K562 (cell line): Measurements from ENCODE around the gene SMC3. TPM values are rescaled to one million over a fixed set of nuclear protein-coding genes. Genes with fewer than 3 reads are reported as not detected.

Experiments used
- ATAC-seq: fragments of 200-7000 bp; cut with Tn5 transposase; 3 replicates; pipeline ENCODE4 v1.9.1; 2020; ENCODE audit warnings: moderate library complexity
- BruUV-seq: library from RNA; stranded (reverse); fragments of 400-500 nt; replicated peaks from 2 replicates; lab custom pipeline; 2021; lab: Mats Ljungman, UMichigan
- CTCF ChIA-PET: fragments of 300-600 bp; formaldehyde crosslinking; extraction: SDS; loops from one replicate; lab custom pipeline; 2021; ENCODE audit warnings: low intra/inter-chr PET ratio; lab: Yijun Ruan, JAX
- POLR2A ChIA-PET: fragments of 300-600, 350-650 bp; sonication (Branson Sonifier 250); formaldehyde crosslinking; extraction: SDS; loops from one replicate; lab custom pipeline; 2021; ENCODE audit warnings: antibody characterized with exemption, inconsistent platforms; lab: Yijun Ruan, JAX
- DNase-seq, 4 experiments: peaks; one replicate each; pipeline versions ENCODE4 v3.0.0 to v3.0.0-alpha.2; 2011 to 2018; ENCODE audit warnings: low spot score in 3 of 4, mixed read lengths in 3 of 4; ENCODE audit errors: extremely low read depth in 1 of 4
- FAIRE-seq: peaks from 2 replicates; lab custom pipeline; 2011; peaks lifted over from hg19 to GRCh38; lab: Jason Lieb, UNC
- H2AFZ ChIP-seq: 2 replicates; pipeline ENCODE4 v1.6.0; 2011; ENCODE audit warnings: low read depth, low read length, control low read depth, inconsistent platforms
- H3K27ac ChIP-seq: fragments of 200-600 bp; 3 replicates; pipeline ENCODE4 v1.8.0; 2011; ENCODE audit warnings: low read depth, mild to moderate bottlenecking, control low read depth, inconsistent platforms, low read length, moderate library complexity, mixed read lengths; ENCODE audit errors: extremely low read depth
- H3K27me3 ChIP-seq, 2 experiments: fragments of 300-600 bp in 1 of 2; 2 replicates in 1 of 2; 3 replicates in 1 of 2; pipeline versions ENCODE4 v1.6.0 to v1.8.0; 2011; ENCODE audit warnings: inconsistent platforms in 2 of 2, low read length in 2 of 2, mild to moderate bottlenecking in 1 of 2, mixed read lengths in 1 of 2, moderate library complexity in 1 of 2; ENCODE audit not compliant: control insufficient read depth in 2 of 2, insufficient read depth in 2 of 2
- H3K36me3 ChIP-seq: fragments of 300-600 bp; 3 replicates; pipeline ENCODE4 v1.8.0; 2011; ENCODE audit warnings: mild to moderate bottlenecking, low read length, inconsistent platforms; ENCODE audit not compliant: control insufficient read depth, insufficient read depth
- H3K4me1 ChIP-seq, 2 experiments: fragments of 200-600 bp in 1 of 2; replicated peaks in 1 of 2; 2 replicates in 1 of 2; 3 replicates in 1 of 2; pipeline versions ENCODE4 v1.5.1 to v1.8.0; 2011; ENCODE audit warnings: inconsistent platforms in 2 of 2, low read length in 2 of 2, mild to moderate bottlenecking in 1 of 2, mixed read lengths in 1 of 2, moderate library complexity in 1 of 2; ENCODE audit not compliant: control insufficient read depth in 2 of 2, insufficient read depth in 2 of 2
- H3K4me2 ChIP-seq: 2 replicates; pipeline ENCODE4 v1.6.1; 2011; ENCODE audit warnings: low read length, control low read depth, inconsistent platforms, mixed read lengths; ENCODE audit not compliant: insufficient read depth
- H3K4me3 ChIP-seq: fragments of 200-600 bp; sonication (generic), shearing (Covaris generic); 2 replicates; pipeline ENCODE4 v1.5.1; 2016; ENCODE audit warnings: control low read depth, inconsistent platforms
- H3K79me2 ChIP-seq: fragments of 200-600 bp; 3 replicates; pipeline ENCODE4 v1.8.0; 2011; ENCODE audit warnings: low read length, inconsistent platforms; ENCODE audit not compliant: control insufficient read depth, insufficient read depth
- H3K9ac ChIP-seq, 2 experiments: 2 replicates each; pipeline versions ENCODE4 v1.6.0 to v1.6.1; 2011; ENCODE audit warnings: low read depth in 2 of 2, low read length in 2 of 2, control low read depth in 1 of 2, inconsistent platforms in 1 of 2, mild to moderate bottlenecking in 1 of 2, mixed read lengths in 1 of 2; ENCODE audit not compliant: insufficient read depth in 1 of 2
- H3K9me1 ChIP-seq: one replicate; pipeline ENCODE4 v1.6.0; 2011; ENCODE audit warnings: inconsistent platforms, mild to moderate bottlenecking, low read length, moderate library complexity; ENCODE audit not compliant: control insufficient read depth, insufficient read depth
- H3K9me3 ChIP-seq: replicated peaks from 2 replicates; pipeline ENCODE4 v1.5.1; 2011; ENCODE audit warnings: low read depth, low read length, inconsistent platforms; ENCODE audit not compliant: control insufficient read depth, insufficient read depth
- H4K20me1 ChIP-seq: replicated peaks from 2 replicates; pipeline ENCODE4 v1.6.1; 2011; ENCODE audit warnings: low read length, inconsistent platforms, mixed read lengths; ENCODE audit not compliant: control insufficient read depth, insufficient read depth
- GATAD2A ChIP-seq: fragments of 450-650 bp; IDR thresholded peaks from 2 replicates; pipeline ENCODE4 v1.6.1; 2017
- MED1 ChIP-seq: sonication (generic); formaldehyde crosslinking; IDR thresholded peaks from 2 replicates; pipeline ENCODE4 v1.8.1; 2023; ENCODE audit warnings: missing genetic modification reagents, borderline replicate concordance
- MTF1 ChIP-seq: fragments of 250-450 bp; sonication (Bioruptor Pico); IDR thresholded peaks from 2 replicates; pipeline ENCODE4 v1.9.0; 2021; ENCODE audit warnings: moderate library complexity, mild to moderate bottlenecking, inconsistent platforms, borderline replicate concordance
- PTTG1 ChIP-seq: fragments of 450-650 bp; IDR thresholded peaks from 2 replicates; pipeline ENCODE4 v1.6.1; 2016; ENCODE audit warnings: low read depth, mild to moderate bottlenecking, missing genetic modification characterization, missing compliant biosample characterization
- SMARCE1 ChIP-seq: fragments of 450-650 bp; IDR thresholded peaks from 2 replicates; pipeline ENCODE4 v1.7.1; 2016; ENCODE audit warnings: mild to moderate bottlenecking
- TEAD2 ChIP-seq: fragments of 450-650 bp; IDR thresholded peaks from 2 replicates; pipeline ENCODE4 v1.6.1; 2016; ENCODE audit warnings: missing genetic modification characterization, control low read depth, missing compliant biosample characterization
- VEZF1 ChIP-seq: fragments of 200-800 bp; sonication (Bioruptor generic); IDR thresholded peaks from 2 replicates; pipeline ENCODE4 v1.6.1; 2017; ENCODE audit warnings: missing genetic modification characterization, missing compliant biosample characterization
- ZNF274 ChIP-seq: IDR thresholded peaks from 2 replicates; pipeline ENCODE4 v1.6.1; 2011; ENCODE audit warnings: low read depth, mild to moderate bottlenecking, low read length, moderate library complexity, borderline replicate concordance
- ZNF282 ChIP-seq: sonication (generic); formaldehyde crosslinking; IDR thresholded peaks from 2 replicates; pipeline ENCODE4 v1.8.1; 2023; ENCODE audit warnings: missing genetic modification reagents
- ZNF586 ChIP-seq: fragments of 450-650 bp; formaldehyde crosslinking; conservative IDR thresholded peaks from 2 replicates; pipeline ENCODE4 v1.4.0; 2020; ENCODE audit warnings: mild to moderate bottlenecking, moderate library complexity
- WGBS: fragments of 100-300 bp; shearing (Covaris generic); methylation state at CpG from one replicate; pipeline ENCODE4 v1.1.6; 2016; ENCODE audit warnings: low coverage, mixed read lengths; ENCODE audit not compliant: insufficient coverage; ENCODE audit errors: missing lambda C conversion rate; 5-methylcytosine and 5-hydroxymethylcytosine counted together
- in situ Hi-C: fragments of 300-500 bp; cut with MboI; formaldehyde crosslinking; loops from 4 replicates; pipeline ENCODE4 v1.15.0; 2018; ENCODE audit warnings: inconsistent platforms, mixed read lengths
- intact Hi-C: fragments of 100-400 bp; cut with micrococcal nuclease; formaldehyde crosslinking; loops from 2 replicates; pipeline ENCODE4 v1.14.2; 2022
- polyA plus RNA-seq, 8 experiments: library from polyadenylated mRNA; depleted of rRNA in 4 of 8; stranded (reverse) in 5 of 8; unstranded in 3 of 8; fragments of >200 nt; fragmentation: Nextera tagmentation in 2 of 8; fragmentation: Illumina TruSeq in 1 of 8; extraction: Ambion mirVana in 2 of 8; extraction: Trizol in 1 of 8; gene quantifications; 2 replicates each; pipeline versions ENCODE4 v1.2.1 to v1.2.3, GENCODE V29; 2011 to 2014; ENCODE audit warnings: inconsistent platforms in 1 of 8, missing spikeins in 1 of 8
- total RNA-seq, 7 experiments: library from RNA; depleted of rRNA in 6 of 7; stranded (reverse); fragments of >200 nt in 6 of 7; fragmentation: Illumina TruSeq in 2 of 7; extraction: Trizol in 2 of 7; gene quantifications; 2 replicates each; pipeline versions ENCODE4 v1.2.1 to v1.2.3, GENCODE V29; 2011 to 2021; ENCODE audit warnings: low replicate concordance in 1 of 7
- TF ChIP-seq, protein P1 (sequence below): fragments of 250-450 bp; sonication (Bioruptor Pico); IDR thresholded peaks from 2 replicates; pipeline ENCODE4 v1.5.0; 2021
- TF ChIP-seq, protein P2 (sequence below), 2 experiments: fragments of 450-650 bp in 1 of 2; IDR thresholded peaks; 2 replicates each; pipeline ENCODE4 v1.6.1; 2011 to 2017; ENCODE audit warnings: low read depth in 2 of 2, antibody characterized with exemption in 1 of 2, borderline replicate concordance in 1 of 2, low read length in 1 of 2, mild to moderate bottlenecking in 1 of 2, mixed read lengths in 1 of 2; ENCODE audit not compliant: control insufficient read depth in 1 of 2
- TF ChIP-seq, protein P3 (sequence below), 2 experiments: fragments of 450-650 bp in 1 of 2; sonication (generic) in 1 of 2; formaldehyde crosslinking; conservative IDR thresholded peaks; 2 replicates each; pipeline versions ENCODE4 v1.4.0 to v1.8.1; 2020 to 2022; ENCODE audit warnings: mild to moderate bottlenecking in 1 of 2, missing genetic modification reagents in 1 of 2
- TF ChIP-seq, protein P4 (sequence below): fragments of 450-650 bp; IDR thresholded peaks from one replicate; pipeline ENCODE4 v1.6.1; 2018; ENCODE audit warnings: mild to moderate bottlenecking, moderate library complexity; ENCODE audit not compliant: partially characterized antibody

SMC3 gene
- total and polyA plus RNA-seq, 9 of the 15 experiments (the other 6 are each of a cell fraction or from before 2014, with no cell fraction given), result 21.3 to 62.6 (median 39.3) TPM

DNA sequence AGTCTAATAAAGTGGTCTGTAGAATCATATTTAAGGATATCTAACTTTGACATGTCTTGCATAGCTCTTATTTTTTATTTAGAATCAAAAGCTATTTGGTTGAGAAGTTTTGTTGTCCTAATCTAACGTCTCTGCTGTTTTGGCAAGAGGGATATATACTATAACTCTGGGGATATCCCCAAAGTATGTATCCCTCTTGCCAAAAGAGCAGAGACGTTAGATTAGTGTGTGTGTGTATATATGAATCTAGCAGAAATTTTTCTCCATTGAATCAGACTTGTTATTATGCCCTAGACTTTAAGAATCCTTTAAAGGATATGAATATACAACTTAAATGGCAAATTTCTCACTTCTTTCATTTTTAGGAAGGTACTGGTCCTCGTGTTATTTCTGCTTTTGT is 9.6 kb downstream of the SMC3 start:
- peaks cover 91% of the 10 kb centered on the region for H3K36me3 ChIP-seq
- FAIRE-seq, result no peak

More for the DNA sequence above, 9.6 kb downstream of the SMC3 start:
- Histone ChIP-seq H3K9ac (no peak overlapping the region), H3K27me3 (no peaks in the 10 kb centered on the region), H3K4me1 (no peaks in the 10 kb centered on the region; a peak in 1 of 5 replicates), H3K4me3 (no peak overlapping the region), H3K27ac (no peak overlapping the region), H2AFZ (no peak overlapping the region), H3K79me2 (peaks cover 41% of the 10 kb centered on the region), H3K9me3 (no peaks in the 10 kb centered on the region), H3K9me1 (no peaks in the 10 kb centered on the region), H3K4me2 (no peak overlapping the region), H4K20me1 (peaks cover 4% of the 10 kb centered on the region; the same call in 1 of the 2 replicates)
- ChIA-PET POLR2A (no interaction called here), CTCF (no interaction called here)
- DNase-seq (no peak), ATAC-seq (no peak)
- in situ Hi-C loops, result no loop called here
- BruUV-seq, result no TSS peak
- intact Hi-C loops, result no loop called here
- WGBS, result 100% methylated on average over 2 of the region's 3 CpGs
- TF ChIP-seq PTTG1 (tag) (no peak), ZNF586 (CRISPR knock-in tag) (no peak), MED1 (CRISPR knock-in tag) (no peak), VEZF1 (CRISPR knock-in tag) (no peak), MTF1 (CRISPR knock-in tag) (no peak), GATAD2A (no peak), ZNF274 (no peak), ZNF282 (no peak), TEAD2 (tag) (no peak), SMARCE1 (no peak)
- TF ChIP-seq, protein P1, sequence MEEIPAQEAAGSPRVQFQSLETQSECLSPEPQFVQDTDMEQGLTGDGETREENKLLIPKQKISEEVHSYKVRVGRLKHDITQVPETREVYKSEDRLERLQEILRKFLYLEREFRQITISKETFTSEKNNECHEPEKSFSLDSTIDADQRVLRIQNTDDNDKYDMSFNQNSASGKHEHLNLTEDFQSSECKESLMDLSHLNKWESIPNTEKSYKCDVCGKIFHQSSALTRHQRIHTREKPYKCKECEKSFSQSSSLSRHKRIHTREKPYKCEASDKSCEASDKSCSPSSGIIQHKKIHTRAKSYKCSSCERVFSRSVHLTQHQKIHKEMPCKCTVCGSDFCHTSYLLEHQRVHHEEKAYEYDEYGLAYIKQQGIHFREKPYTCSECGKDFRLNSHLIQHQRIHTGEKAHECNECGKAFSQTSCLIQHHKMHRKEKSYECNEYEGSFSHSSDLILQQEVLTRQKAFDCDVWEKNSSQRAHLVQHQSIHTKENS, result no peak
- TF ChIP-seq, protein P2, sequence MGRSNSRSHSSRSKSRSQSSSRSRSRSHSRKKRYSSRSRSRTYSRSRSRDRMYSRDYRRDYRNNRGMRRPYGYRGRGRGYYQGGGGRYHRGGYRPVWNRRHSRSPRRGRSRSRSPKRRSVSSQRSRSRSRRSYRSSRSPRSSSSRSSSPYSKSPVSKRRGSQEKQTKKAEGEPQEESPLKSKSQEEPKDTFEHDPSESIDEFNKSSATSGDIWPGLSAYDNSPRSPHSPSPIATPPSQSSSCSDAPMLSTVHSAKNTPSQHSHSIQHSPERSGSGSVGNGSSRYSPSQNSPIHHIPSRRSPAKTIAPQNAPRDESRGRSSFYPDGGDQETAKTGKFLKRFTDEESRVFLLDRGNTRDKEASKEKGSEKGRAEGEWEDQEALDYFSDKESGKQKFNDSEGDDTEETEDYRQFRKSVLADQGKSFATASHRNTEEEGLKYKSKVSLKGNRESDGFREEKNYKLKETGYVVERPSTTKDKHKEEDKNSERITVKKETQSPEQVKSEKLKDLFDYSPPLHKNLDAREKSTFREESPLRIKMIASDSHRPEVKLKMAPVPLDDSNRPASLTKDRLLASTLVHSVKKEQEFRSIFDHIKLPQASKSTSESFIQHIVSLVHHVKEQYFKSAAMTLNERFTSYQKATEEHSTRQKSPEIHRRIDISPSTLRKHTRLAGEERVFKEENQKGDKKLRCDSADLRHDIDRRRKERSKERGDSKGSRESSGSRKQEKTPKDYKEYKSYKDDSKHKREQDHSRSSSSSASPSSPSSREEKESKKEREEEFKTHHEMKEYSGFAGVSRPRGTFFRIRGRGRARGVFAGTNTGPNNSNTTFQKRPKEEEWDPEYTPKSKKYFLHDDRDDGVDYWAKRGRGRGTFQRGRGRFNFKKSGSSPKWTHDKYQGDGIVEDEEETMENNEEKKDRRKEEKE (IDR thresholded peaks at IDR 0.05; ENCODE audit: borderline replicate concordance in 1 of 2, control insufficient read depth in 1 of 2, low read depth in 2 of 2, low read length in 1 of 2), result no peak
- TF ChIP-seq, protein P3, sequence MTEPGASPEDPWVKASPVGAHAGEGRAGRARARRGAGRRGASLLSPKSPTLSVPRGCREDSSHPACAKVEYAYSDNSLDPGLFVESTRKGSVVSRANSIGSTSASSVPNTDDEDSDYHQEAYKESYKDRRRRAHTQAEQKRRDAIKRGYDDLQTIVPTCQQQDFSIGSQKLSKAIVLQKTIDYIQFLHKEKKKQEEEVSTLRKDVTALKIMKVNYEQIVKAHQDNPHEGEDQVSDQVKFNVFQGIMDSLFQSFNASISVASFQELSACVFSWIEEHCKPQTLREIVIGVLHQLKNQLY (CRISPR knock-in tag; conservative IDR thresholded peaks at IDR 0.05), result no peak
- TF ChIP-seq, protein P4, sequence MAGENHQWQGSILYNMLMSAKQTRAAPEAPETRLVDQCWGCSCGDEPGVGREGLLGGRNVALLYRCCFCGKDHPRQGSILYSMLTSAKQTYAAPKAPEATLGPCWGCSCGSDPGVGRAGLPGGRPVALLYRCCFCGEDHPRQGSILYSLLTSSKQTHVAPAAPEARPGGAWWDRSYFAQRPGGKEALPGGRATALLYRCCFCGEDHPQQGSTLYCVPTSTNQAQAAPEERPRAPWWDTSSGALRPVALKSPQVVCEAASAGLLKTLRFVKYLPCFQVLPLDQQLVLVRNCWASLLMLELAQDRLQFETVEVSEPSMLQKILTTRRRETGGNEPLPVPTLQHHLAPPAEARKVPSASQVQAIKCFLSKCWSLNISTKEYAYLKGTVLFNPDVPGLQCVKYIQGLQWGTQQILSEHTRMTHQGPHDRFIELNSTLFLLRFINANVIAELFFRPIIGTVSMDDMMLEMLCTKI, result no peak
